Hepatocyte (in vitro differentiated cells): ENCODE results near the gene ABHD17A.

Source experiments
- CTCF ChIP-seq: fragments of 200-600 bp; sonication (generic); IDR thresholded peaks from 2 replicates; pipeline ENCODE4 v1.5.1; 2016; ENCODE audit warnings: antibody characterized with exemption, mild to moderate bottlenecking; ENCODE audit not compliant: poor library complexity
- EZH2phosphoT487 ChIP-seq: fragments of 200-600 bp; sonication (generic); IDR thresholded peaks from one replicate; pipeline ENCODE4 v1.6.1; 2018; ENCODE audit warnings: antibody characterized with exemption, mild to moderate bottlenecking, low read depth, moderate library complexity; ENCODE audit not compliant: unreplicated experiment, severe bottlenecking

- no peak for TF ChIP-seq CTCF
- no peak for TF ChIP-seq EZH2phosphoT487
Measured at GRCh38 chr19:1861599-1862031, 23.7 kb downstream of the ABHD17A start.
